AG04450 (cell line): ENCODE measurements around the gene HOXB8. TPM values are rescaled to one million over a fixed set of nuclear protein-coding genes. Genes with fewer than 3 reads are reported as not detected.

Experiments
- CTCF ChIA-PET: fragments of 300-600, 350-600 bp; formaldehyde crosslinking; extraction: SDS; loops from one replicate; lab custom pipeline; 2022; ENCODE audit warnings: antibody characterized with exemption, inconsistent platforms; lab: Charles Lee
- POLR2A ChIA-PET: fragments of 350-600 bp; formaldehyde crosslinking; extraction: SDS; loops from one replicate; lab custom pipeline; 2021; ENCODE audit warnings: antibody characterized with exemption, inconsistent platforms; lab: Yijun Ruan, JAX
- DNase-seq: peaks from one replicate; pipeline ENCODE4 v3.0.0-alpha.2; 2011; ENCODE audit warnings: low read depth, low spot score
- H3K27ac ChIP-seq: one replicate; pipeline ENCODE4 v1.5.1; 2012; ENCODE audit warnings: low read depth, low read length, control low read depth
- H3K27me3 ChIP-seq: one replicate; pipeline ENCODE4 v1.6.0; 2012; ENCODE audit warnings: low read length; ENCODE audit not compliant: control insufficient read depth, insufficient read depth
- H3K4me3 ChIP-seq: 2 replicates; pipeline ENCODE4 v1.5.1; 2011; ENCODE audit warnings: mild to moderate bottlenecking, low read depth, low read length, control low read depth
- H3K9me3 ChIP-seq: 2 replicates; pipeline ENCODE4 v1.5.1; 2012; ENCODE audit warnings: low read length; ENCODE audit not compliant: control insufficient read depth, insufficient read depth
- polyA plus RNA-seq: library from polyadenylated mRNA; depleted of rRNA; stranded (reverse); fragments of >200 nt; gene quantifications from 2 replicates; pipeline ENCODE4 v1.2.3, GENCODE V29; 2011
- TF ChIP-seq, protein P1 (sequence below): IDR thresholded peaks from 2 replicates; pipeline ENCODE4 v1.5.1; 2011; ENCODE audit warnings: low read depth, low read length, control low read depth, inconsistent platforms

The HOXB8 gene
- polyA plus RNA-seq, 1 experiment, result 0.97 TPM

DNA sequence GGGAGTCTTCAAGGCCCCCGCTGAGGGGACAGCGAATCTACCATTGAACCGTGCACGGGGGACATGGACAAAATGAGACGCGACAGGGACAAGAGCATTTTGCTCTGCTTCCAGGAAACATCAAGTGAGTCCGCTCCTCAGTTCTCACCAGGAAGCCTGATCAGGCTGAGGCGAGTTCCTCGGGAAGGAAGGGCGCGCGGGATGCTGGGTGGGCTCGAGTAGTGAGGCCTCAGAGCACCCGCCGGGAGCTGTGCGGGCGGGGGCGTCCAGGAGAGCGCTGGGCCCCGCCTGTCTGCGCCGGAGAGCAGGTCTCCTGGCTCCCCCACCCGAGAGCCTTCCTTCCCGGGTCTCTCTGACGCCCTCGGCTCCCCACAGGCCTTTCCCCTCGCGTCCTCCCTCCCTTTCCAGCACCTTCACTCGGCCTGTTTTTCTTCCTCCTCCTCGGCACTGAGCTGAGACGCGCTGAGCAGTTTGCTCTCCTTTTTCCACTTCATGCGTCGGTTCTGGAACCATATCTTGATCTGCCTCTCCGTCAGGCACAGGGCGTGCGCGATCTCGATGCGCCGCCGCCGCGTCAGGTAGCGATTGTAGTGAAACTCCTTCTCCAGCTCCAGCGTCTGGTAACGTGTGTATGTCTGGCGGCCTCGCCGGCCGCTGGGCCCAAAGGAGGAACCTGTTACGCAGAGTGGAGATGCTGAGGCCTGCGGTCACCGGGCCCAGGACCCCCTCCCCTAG, 18.9 kb downstream of the HOXB8 start:
- peak overlapping the region; percentile 76 for H3K4me3 ChIP-seq
- ChIA-PET POLR2A (interaction anchor here (0.7 to 3.0 kb wide), 4 partner anchors 9 to 229 kb away, joined by 3 to 13 read pairs (median 4); no protein-coding TSS in a partner anchor), CTCF (interaction anchor here (0.6 to 4.8 kb wide), 3 partner anchors 22 to 261 kb away, joined by 3 to 53 read pairs (median 41); no protein-coding TSS in a partner anchor)
- no peak for DNase-seq
- H3K27ac ChIP-seq, result peak overlapping the region; percentile 83
- TF ChIP-seq, protein P1, sequence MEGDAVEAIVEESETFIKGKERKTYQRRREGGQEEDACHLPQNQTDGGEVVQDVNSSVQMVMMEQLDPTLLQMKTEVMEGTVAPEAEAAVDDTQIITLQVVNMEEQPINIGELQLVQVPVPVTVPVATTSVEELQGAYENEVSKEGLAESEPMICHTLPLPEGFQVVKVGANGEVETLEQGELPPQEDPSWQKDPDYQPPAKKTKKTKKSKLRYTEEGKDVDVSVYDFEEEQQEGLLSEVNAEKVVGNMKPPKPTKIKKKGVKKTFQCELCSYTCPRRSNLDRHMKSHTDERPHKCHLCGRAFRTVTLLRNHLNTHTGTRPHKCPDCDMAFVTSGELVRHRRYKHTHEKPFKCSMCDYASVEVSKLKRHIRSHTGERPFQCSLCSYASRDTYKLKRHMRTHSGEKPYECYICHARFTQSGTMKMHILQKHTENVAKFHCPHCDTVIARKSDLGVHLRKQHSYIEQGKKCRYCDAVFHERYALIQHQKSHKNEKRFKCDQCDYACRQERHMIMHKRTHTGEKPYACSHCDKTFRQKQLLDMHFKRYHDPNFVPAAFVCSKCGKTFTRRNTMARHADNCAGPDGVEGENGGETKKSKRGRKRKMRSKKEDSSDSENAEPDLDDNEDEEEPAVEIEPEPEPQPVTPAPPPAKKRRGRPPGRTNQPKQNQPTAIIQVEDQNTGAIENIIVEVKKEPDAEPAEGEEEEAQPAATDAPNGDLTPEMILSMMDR, result no peak
- H3K9me3 ChIP-seq, result no peaks in the 10 kb centered on the region; the same call in 1 of the 2 replicates
- peaks cover 2% of the 10 kb centered on the region for H3K27me3 ChIP-seq

DNA sequence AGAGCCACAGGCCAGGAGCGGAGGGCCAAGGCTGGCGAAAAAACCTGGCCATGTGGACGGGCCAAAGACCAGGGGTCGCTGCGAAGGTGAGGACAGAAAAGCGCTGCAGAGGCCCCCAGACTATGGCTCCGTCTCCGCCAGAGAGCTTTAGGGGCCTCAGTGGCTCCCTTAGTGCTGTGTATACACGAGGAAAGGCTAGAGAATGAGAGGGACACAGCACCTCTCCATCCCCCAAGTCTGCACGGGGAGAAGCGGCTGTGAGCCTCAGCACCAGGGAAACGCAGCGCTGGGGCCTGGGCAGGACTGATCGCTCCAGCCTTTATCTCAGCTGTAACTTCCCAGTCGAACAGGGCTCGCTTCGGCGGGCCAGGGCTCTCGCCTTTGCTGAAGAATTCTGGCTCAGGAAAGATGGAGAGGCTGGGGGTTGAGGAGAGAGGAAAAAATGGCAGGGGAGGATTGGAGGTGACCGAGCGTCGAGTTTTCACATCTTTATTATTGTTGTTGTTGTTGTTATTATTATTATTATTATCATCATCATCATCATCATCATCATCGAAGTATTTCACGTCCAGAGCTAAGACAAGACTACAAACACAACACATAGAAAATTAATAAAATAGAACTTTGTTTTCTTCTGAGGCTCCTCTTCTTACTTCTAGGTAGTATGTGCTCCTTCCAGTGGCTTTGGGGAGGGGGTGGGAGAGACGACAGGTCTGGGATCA, 19.7 kb downstream of the HOXB8 start:
- no peaks in the 10 kb centered on the region; the same call in 1 of the 2 replicates for H3K9me3 ChIP-seq
- TF ChIP-seq, protein P1, result no peak
- POLR2A ChIA-PET, result interaction anchor here (0.7 to 3.0 kb wide), 3 partner anchors 18 to 228 kb away, joined by 3 to 13 read pairs (median 4); no protein-coding TSS in a partner anchor
- peaks cover 2% of the 10 kb centered on the region for H3K27me3 ChIP-seq
- CTCF ChIA-PET, result interaction anchor here (0.5 to 4.8 kb wide), 7 partner anchors 18 to 287 kb away, joined by 3 to 53 read pairs (median 4); no protein-coding TSS in a partner anchor
- H3K27ac ChIP-seq, result peak overlapping the region; percentile 91
- DNase-seq, result no peak
- H3K4me3 ChIP-seq, result peak overlapping the region; percentile 76

GRCh38 chr17:48594538-48595277, 20.4 kb downstream of the HOXB8 start:
- CTCF ChIA-PET, result interaction anchor here (0.5 to 4.8 kb wide), 15 partner anchors 12 to 574 kb away, joined by 3 to 53 read pairs (median 4); no protein-coding TSS in a partner anchor
- TF ChIP-seq, protein P1, result no peak
- Histone ChIP-seq H3K27me3 (peaks cover 2% of the 10 kb centered on the region), H3K27ac (peak overlapping the region; percentile 91), H3K4me3 (peak overlapping the region; percentile 76), H3K9me3 (no peaks in the 10 kb centered on the region; the same call in 1 of the 2 replicates)
- POLR2A ChIA-PET, result interaction anchor here (1.2 kb wide), 1 partner anchor 18 kb away, joined by 3 read pairs; no protein-coding TSS in a partner anchor
- DNase-seq, result no peak

DNA sequence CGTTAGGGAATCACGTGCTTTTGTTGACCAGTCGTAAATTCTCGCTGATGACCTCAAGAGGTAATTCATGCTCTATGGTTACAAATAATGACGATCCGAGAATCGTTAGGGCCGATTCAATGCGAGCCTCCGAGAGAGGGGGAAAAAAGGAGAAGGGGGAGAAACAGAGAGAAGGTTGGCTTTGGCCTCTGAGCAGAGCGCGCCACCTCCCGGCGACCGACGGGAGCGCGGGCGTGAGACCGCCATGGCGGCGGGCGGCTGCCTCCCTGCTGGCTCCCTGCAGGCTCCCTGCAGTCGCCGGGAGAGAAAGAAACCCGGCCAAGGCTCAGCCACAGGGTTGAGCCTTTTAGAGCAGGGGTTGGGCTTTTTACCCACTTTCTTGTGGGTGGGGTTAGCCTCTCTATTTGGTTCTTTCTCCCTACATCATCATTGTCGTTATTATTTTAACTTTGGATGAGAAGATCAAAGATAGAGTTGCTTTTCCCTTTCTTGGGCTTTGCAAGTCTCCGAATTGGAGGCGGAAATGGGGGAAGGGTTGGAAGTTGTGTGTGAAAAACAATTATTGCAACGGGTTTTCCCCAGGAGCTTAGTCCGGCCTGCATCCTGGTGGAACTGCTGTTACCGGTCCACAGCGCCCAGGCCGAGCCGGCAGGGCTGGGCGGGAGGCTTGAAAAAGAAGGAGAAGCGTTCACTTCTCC, 21.1 kb downstream of the HOXB8 start:
- ChIA-PET CTCF (interaction anchor here (0.6 to 4.8 kb wide), 20 partner anchors 11 to 573 kb away, joined by 3 to 53 read pairs (median 4); partner anchors contain the start of genes HOXB6 and HOXB7), POLR2A (interaction anchor here (0.8 to 2.3 kb wide), 4 partner anchors 11 to 52 kb away, joined by 3 to 6 read pairs (median 4); no protein-coding TSS in a partner anchor)
- TF ChIP-seq, protein P1, result peak; percentile 95
- no peaks in the 10 kb centered on the region; the same call in 1 of the 2 replicates for H3K9me3 ChIP-seq
- H3K4me3 ChIP-seq, result peak overlapping the region; percentile 89
- DNase-seq, result peak; percentile 93
- peak overlapping the region; percentile 91 for H3K27ac ChIP-seq
- H3K27me3 ChIP-seq, result no peaks in the 10 kb centered on the region
